WTC11 (cell line): ENCODE measurements around the gene PEX1.
"Not testable (repeated sequence)": the region's sequence is repeated elsewhere in the genome, so short reads cannot be mapped to it uniquely, and the experiment has no call there.

Experiments used
- ATF1 ChIP-seq: sonication (generic); formaldehyde crosslinking; IDR thresholded peaks from 2 replicates; pipeline ENCODE4 v1.8.1; 2023; ENCODE audit warnings: mild to moderate bottlenecking, moderate library complexity, missing genetic modification reagents
- ATF3 ChIP-seq: sonication (generic); formaldehyde crosslinking; conservative IDR thresholded peaks from 2 replicates; pipeline ENCODE4 v1.8.1; 2022; ENCODE audit warnings: mild to moderate bottlenecking, missing genetic modification reagents
- CREB1 ChIP-seq: sonication (generic); formaldehyde crosslinking; IDR thresholded peaks from 2 replicates; pipeline ENCODE4 v1.8.0; 2023; ENCODE audit warnings: mild to moderate bottlenecking, missing genetic modification reagents
- CTCF ChIP-seq: fragments of 200-600 bp; IDR thresholded peaks from 2 replicates; pipeline ENCODE4 v1.8.0; 2022; ENCODE audit warnings: antibody characterized with exemption
- HMGXB4 ChIP-seq: sonication (generic); formaldehyde crosslinking; IDR thresholded peaks from 2 replicates; pipeline ENCODE4 v1.8.1; 2023; ENCODE audit warnings: mild to moderate bottlenecking, moderate library complexity, missing genetic modification reagents
- IRF1 ChIP-seq: sonication (generic); formaldehyde crosslinking; IDR thresholded peaks from 2 replicates; pipeline ENCODE4 v1.8.0; 2023; ENCODE audit warnings: missing genetic modification reagents
- IRF2 ChIP-seq: sonication (generic); formaldehyde crosslinking; IDR thresholded peaks from 2 replicates; pipeline ENCODE4 v1.8.0; 2022; ENCODE audit warnings: low read depth, missing genetic modification reagents, borderline replicate concordance
- MAX ChIP-seq: sonication (generic); formaldehyde crosslinking; IDR thresholded peaks from 2 replicates; pipeline ENCODE4 v1.8.0; 2022; ENCODE audit warnings: mild to moderate bottlenecking, missing genetic modification reagents
- TP53 ChIP-seq: sonication (generic); formaldehyde crosslinking; IDR thresholded peaks from 2 replicates; pipeline ENCODE4 v1.8.1; 2023; ENCODE audit warnings: mild to moderate bottlenecking, missing genetic modification reagents
- ZNF138 ChIP-seq: sonication (generic); formaldehyde crosslinking; conservative IDR thresholded peaks from 2 replicates; pipeline ENCODE4 v1.8.1; 2022; ENCODE audit warnings: mild to moderate bottlenecking, moderate library complexity, missing genetic modification reagents
- ZNF423 ChIP-seq: fragments of 250-450 bp; sonication (Bioruptor Pico); IDR thresholded peaks from 2 replicates; pipeline ENCODE4 v2.1.2; 2022; ENCODE audit warnings: mild to moderate bottlenecking, moderate library complexity

GRCh38 chr7:92468589-92468988, 59.7 kb downstream of the PEX1 start:
- not testable (repeated sequence) for TF ChIP-seq CTCF; ZNF423 (CRISPR knock-in tag); ATF1 (CRISPR knock-in tag); IRF2 (CRISPR knock-in tag); HMGXB4 (CRISPR knock-in tag); MAX; IRF1 (CRISPR knock-in tag); CREB1; ZNF138 (CRISPR knock-in tag); TP53 (CRISPR knock-in tag); ATF3 (CRISPR knock-in tag)
